GM19351 (cell line): ENCODE measurements around the gene HSD17B14.
"Not testable (repeated sequence)": the region's sequence is repeated elsewhere in the genome, so short reads cannot be mapped to it uniquely, and the experiment has no call there.

ENCODE experiments used
- ATAC-seq: cut with Tn5 transposase; IDR thresholded peaks from one replicate; pipeline ENCODE4 v1.9.1; 2021; ENCODE audit warnings: mild to moderate bottlenecking, moderate library complexity; ENCODE audit not compliant: unreplicated experiment

Gene HSD17B14

GRCh38 chr19:48867746-48868113 lies 31.4 kb upstream of the HSD17B14 start:
- no peak for ATAC-seq

GRCh38 chr19:48867123-48867745 lies 30.9 kb upstream of the HSD17B14 start:
- ATAC-seq = no peak

GRCh38 chr19:48866692-48867091 lies 30.4 kb upstream of the HSD17B14 start:
- ATAC-seq = no peak

DNA sequence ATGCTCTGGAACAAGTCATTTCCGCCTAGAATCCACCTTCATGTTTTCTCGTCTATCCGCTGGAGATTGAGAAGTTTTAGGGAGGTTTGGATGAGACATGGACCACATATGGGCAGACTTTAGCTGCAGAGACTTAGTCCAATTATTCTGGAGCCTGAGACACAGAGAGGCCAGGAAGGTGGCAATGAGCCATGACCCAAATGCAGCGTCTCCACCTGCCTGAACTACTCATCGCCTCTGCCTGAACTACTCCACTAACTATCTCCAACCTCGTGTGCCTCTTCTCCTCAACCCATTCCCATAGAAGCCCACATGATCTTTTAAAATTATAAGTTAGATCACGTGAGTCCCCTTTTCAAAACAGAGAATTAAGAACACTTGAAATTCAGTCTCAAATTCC lies 26.5 kb upstream of the HSD17B14 start:
- no peak for ATAC-seq

- no peak for ATAC-seq
Measured at GRCh38 chr19:48861313-48861712, 25.0 kb upstream of the HSD17B14 start.

GRCh38 chr19:48859711-48860572 lies 23.7 kb upstream of the HSD17B14 start:
- ATAC-seq = no peak

- ATAC-seq = no peak
Measured at GRCh38 chr19:48858984-48859710, 22.9 kb upstream of the HSD17B14 start.

- ATAC-seq = no peak
Measured at GRCh38 chr19:48856921-48857320, 20.6 kb upstream of the HSD17B14 start.

DNA sequence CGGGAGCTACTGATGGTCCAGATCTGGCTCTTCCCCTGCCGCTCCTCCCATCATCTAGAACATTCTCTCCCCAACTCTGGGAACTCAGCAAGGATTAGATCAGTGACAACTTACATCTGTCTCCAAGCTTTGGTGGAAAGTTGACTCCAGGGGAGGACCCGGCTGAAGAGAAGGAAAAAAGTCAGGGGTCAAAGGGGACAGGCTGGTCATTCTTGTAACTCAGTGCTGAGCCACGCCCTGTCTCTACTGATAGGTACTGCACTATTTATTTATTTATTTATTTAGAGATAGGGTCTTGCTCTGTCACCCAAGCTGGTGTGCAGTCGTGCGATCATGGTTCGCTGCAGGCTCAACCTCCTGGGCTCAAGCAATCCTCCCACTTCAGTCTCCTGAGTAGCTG lies 17.8 kb upstream of the HSD17B14 start:
- ATAC-seq = no peak

- ATAC-seq = no peak
Measured at GRCh38 chr19:48853483-48853882, 17.2 kb upstream of the HSD17B14 start.

DNA sequence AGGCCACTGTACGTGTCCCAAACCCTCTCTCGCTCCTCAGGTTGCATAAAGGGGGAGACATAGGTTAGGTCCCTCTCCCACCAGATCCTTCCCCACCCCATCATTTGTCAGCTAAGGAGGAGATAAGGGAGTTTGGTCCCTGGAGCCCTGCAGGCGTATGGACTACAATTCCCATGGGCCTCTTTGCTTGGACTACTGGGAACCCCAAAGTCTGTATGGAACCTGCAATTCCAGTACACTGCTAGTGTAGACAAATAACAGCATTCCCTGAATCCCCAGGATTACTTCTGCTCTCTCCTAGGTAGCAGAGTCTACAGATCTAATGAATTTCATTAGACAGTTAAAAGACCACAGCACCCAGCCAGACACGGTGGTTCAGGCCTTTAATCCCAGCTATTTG lies 16.0 kb upstream of the HSD17B14 start:
- ATAC-seq = no peak

DNA sequence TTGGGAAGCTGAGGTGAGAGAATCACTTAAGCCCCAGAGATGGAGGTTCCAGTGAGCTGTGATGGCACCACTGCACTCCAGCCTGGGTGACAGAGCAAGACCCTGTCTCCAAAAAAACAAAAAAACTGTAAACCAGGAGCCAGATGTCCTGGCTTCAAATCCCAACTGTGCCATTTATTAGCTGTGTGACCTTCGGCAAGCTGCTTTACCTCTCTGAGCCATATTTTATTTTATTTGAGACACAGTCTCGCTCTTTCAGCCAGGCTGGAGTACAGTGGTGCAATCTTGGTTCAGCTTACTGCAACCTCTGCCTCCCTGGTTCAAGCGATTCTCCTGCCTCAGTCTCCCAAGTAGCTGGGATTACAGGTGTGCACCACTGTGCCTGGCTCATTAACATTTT lies 10.4 kb upstream of the HSD17B14 start:
- not testable (repeated sequence) for ATAC-seq

DNA sequence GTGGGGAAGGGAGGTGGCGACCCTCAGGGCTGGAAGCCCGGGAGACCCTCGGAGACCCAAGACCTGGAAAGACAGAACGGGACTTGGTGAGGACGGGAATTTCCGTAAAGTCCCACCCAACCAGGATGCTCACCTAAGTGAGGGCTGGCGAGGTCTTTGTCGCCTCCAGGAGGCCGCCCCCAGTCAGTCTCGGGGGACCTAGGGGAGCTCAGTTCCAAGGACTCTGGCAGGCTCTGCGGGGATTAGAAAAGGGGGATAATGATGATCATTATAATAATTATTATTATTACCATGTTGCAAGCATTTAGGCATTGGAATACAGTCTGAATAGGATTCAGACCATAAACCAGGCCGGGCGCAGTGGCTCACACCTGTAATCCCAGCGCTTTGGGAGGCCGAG lies 9.1 kb upstream of the HSD17B14 start:
- ATAC-seq = no peak

GRCh38 chr19:48844472-48844871 lies 8.2 kb upstream of the HSD17B14 start:
- no peak for ATAC-seq

DNA sequence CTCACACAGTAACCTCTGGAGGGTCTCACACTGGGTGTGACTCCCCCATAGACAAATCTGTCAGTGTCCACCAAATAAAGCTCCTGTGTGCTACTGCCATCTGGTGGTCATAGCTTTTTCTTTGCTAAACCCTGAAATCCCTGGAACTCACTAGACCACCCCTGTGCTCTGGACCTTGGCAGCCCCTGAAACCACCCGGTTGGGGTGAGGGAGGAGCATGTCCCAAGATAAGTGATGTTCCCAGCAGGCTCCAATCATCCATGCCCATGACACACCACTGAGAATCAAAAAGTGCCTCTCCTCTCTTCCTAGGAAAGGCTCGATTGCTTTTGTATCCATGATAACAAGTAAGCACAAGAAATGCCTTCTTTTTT lies 6.5 kb upstream of the HSD17B14 start:
- no peak for ATAC-seq

GRCh38 chr19:48841571-48841970 lies 5.3 kb upstream of the HSD17B14 start:
- no peak for ATAC-seq

DNA sequence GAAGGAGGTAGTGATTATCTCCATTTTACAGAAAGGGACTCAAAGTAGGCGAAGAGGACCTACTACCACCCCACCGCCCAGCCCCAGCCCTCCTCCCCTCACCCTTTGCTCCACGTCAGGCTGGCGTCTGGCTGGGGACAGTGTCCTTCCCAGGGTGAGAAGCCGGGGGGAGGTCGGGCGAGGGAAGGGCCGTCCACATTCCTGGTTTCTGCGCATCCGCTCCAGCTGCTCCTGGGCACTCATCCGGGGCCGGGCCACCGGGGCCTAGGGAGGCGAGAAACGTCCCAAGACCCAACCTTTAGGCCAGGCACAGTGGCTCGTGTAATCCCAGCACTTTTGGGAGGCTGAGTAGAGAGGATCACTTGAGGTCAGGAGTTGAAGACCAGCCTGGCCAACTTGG lies 4.8 kb upstream of the HSD17B14 start:
- no peak for ATAC-seq

GRCh38 chr19:48837687-48838086 lies 1.4 kb upstream of the HSD17B14 start:
- no peak for ATAC-seq

DNA sequence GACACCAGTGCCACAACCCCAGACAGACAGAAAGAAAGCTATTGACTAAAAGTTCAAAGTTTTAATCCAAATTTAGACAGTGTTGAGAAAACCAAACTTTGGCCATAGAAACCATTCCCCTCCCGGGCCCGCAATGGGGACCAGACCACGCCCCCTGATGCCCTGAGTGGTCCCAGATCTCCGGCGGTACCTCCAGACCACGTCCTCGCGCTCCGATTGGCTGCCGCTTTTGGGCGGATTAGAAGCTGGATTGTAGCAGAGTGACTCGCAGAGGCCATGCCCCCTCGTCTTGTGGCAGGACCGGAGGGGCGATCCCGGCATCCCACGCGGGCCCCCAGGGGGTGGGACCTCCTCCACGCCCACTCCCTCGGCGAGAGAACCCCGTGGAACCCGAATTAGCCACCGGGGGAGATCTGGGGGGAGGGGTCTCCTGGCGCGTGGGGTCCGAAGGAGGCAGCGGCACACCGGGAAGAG lies 797 bp upstream of the HSD17B14 start:
- ATAC-seq = peak; percentile 62

- peak; percentile 82 for ATAC-seq
Measured at GRCh38 chr19:48835734-48836088, 580 bp downstream of the HSD17B14 start.

DNA sequence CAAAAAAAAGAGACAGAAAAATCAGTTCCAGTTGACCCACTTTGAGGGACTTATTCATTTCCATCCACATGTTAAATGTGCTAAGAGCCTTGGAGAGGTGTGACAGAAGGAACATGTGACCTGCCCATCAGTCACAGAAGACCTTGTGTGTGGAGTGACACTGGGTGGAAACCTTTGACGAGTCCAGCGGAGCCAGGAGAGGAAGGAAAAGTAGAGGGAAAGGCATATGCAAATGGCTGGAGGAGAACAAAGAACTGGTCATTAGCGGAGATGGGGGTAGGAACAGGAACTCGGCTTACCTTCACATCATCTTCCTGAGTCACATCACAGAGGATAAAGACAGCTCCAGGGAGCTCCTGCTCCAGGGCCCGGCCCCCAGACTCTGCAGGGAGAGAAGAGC lies 2.3 kb downstream of the HSD17B14 start:
- no peak for ATAC-seq

GRCh38 chr19:48833049-48833448 lies 3.2 kb downstream of the HSD17B14 start:
- ATAC-seq = no peak
